ENCODE data around the gene FCHO1.

The FCHO1 gene

GRCh38 chr19:17806945-17807344 is 55.7 kb downstream of the FCHO1 start:
- H3K27me3 ChIP-seq = no peaks in the 10 kb centered on the region
- H3K9me3 ChIP-seq = no peaks in the 10 kb centered on the region
- TF ChIP-seq CTCF (IDR thresholded peaks at IDR 0.05; ENCODE audit: low read depth, low read length) = no peak
- H3K36me3 ChIP-seq = no peaks in the 10 kb centered on the region
- no peak overlapping the region for H3K4me3 ChIP-seq (ENCODE audit: low read depth, low read length)
- H3K4me1 ChIP-seq = no peaks in the 10 kb centered on the region
- DNase-seq = no peak

GRCh38 chr19:17807731-17808316 is 56.5 kb downstream of the FCHO1 start:
- H3K9me3 ChIP-seq = no peaks in the 10 kb centered on the region
- H3K36me3 ChIP-seq = no peaks in the 10 kb centered on the region
- H3K4me1 ChIP-seq = no peaks in the 10 kb centered on the region
- no peak for TF ChIP-seq CTCF (IDR thresholded peaks at IDR 0.05; ENCODE audit: low read depth, low read length)
- H3K27me3 ChIP-seq = no peaks in the 10 kb centered on the region
- no peak overlapping the region for H3K4me3 ChIP-seq (ENCODE audit: low read depth, low read length)
- DNase-seq = no peak

- H3K9me3 ChIP-seq = no peaks in the 10 kb centered on the region
- no peak for DNase-seq
- TF ChIP-seq CTCF (IDR thresholded peaks at IDR 0.05; ENCODE audit: low read depth, low read length) = no peak
- no peaks in the 10 kb centered on the region for H3K27me3 ChIP-seq
- H3K4me3 ChIP-seq (ENCODE audit: low read depth, low read length) = no peak overlapping the region
- H3K4me1 ChIP-seq = no peaks in the 10 kb centered on the region
- no peaks in the 10 kb centered on the region for H3K36me3 ChIP-seq
Observed at GRCh38 chr19:17811103-17811502, 59.8 kb downstream of the FCHO1 start.

GRCh38 chr19:17811681-17812080 is 60.4 kb downstream of the FCHO1 start:
- no peak for TF ChIP-seq CTCF (IDR thresholded peaks at IDR 0.05; ENCODE audit: low read depth, low read length)
- H3K36me3 ChIP-seq = no peaks in the 10 kb centered on the region
- H3K27me3 ChIP-seq = no peaks in the 10 kb centered on the region
- DNase-seq = no peak
- no peaks in the 10 kb centered on the region; the same call in 1 of the 2 replicates for H3K9me3 ChIP-seq
- H3K4me1 ChIP-seq = no peaks in the 10 kb centered on the region
- no peak overlapping the region for H3K4me3 ChIP-seq (ENCODE audit: low read depth, low read length)

- no peaks in the 10 kb centered on the region for H3K36me3 ChIP-seq
- H3K27me3 ChIP-seq = no peaks in the 10 kb centered on the region
- no peaks in the 10 kb centered on the region for H3K4me1 ChIP-seq
- no peak for DNase-seq
- H3K4me3 ChIP-seq (ENCODE audit: low read depth, low read length) = no peak overlapping the region
- TF ChIP-seq CTCF (IDR thresholded peaks at IDR 0.05; ENCODE audit: low read depth, low read length) = no peak
- H3K9me3 ChIP-seq = no peaks in the 10 kb centered on the region; the same call in 1 of the 2 replicates
Observed at GRCh38 chr19:17812099-17812498, 60.8 kb downstream of the FCHO1 start.

GRCh38 chr19:17817668-17818363 is 66.5 kb downstream of the FCHO1 start:
- Histone ChIP-seq H3K4me3 (ENCODE audit: low read depth, low read length) (no peak overlapping the region), H3K9me3 (no peaks in the 10 kb centered on the region; the same call in 1 of the 2 replicates), H3K36me3 (no peaks in the 10 kb centered on the region), H3K27me3 (no peaks in the 10 kb centered on the region), H3K4me1 (no peaks in the 10 kb centered on the region)
- TF ChIP-seq CTCF (IDR thresholded peaks at IDR 0.05; ENCODE audit: low read depth, low read length) = no peak
- no peak for DNase-seq

Measured in BE2C (cell line).